Ammon's horn (tissue), 1 donor: ENCODE measurements around the gene FXYD7.
"Not testable (repeated sequence)": the region's sequence is repeated elsewhere in the genome, so short reads cannot be mapped to it uniquely, and the experiment has no call there.

Experiments
- DNase-seq: peaks from one replicate; pipeline ENCODE4 v3.0.0-alpha.2; 2016; ENCODE audit warnings: low spot score

Gene FXYD7, protein sequence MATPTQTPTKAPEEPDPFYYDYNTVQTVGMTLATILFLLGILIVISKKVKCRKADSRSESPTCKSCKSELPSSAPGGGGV

DNA sequence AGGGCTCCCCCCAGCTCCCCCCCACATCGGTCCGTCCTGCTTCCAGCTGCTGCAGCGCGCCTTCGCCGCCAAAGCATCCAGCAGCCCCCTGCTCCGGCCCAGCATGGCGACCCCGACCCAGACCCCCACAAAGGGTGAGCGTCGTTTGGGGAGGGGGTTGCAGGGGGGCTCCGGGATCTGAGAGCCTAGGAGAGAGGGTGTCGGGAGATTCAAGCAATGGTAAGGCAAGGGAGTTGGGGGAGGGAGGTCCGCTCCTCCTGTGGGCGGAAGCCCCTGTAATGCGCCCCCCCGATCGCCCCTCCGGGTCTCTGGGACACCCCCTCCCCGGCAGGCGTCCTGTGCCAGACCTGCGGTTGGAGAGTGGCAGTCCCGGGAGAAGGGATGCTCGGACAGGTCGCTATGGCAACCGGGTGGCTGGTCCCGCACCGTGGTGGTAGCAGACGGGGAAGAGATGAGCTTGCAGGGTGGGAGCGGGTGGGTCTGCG is at the start of gene FXYD7:
Gene FXYD7 (plus strand): TSS at position 25 of the 485 bp plus-strand sequence. CDS start 79 bp downstream, at position 104.
- no peak for DNase-seq

DNA sequence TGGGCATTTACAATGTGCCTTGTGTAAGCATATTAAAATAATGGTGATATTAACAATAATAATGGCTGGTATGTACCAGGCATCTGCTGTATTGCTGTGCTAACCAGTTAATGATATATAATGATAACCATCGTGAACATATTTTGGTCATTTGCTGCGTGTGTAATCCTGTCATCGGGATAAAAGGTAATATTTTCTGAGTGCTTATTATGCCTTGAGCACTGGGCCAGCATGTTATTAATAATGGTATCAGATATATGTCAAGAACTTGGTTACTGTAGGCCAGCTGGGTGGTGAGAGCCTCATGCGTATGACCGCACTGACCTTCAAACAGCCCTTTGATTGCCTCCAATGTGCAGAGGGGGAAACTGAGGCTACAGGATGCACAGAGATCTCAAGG is 49.6 kb upstream of the FXYD7 start:
- no peak for DNase-seq

DNA sequence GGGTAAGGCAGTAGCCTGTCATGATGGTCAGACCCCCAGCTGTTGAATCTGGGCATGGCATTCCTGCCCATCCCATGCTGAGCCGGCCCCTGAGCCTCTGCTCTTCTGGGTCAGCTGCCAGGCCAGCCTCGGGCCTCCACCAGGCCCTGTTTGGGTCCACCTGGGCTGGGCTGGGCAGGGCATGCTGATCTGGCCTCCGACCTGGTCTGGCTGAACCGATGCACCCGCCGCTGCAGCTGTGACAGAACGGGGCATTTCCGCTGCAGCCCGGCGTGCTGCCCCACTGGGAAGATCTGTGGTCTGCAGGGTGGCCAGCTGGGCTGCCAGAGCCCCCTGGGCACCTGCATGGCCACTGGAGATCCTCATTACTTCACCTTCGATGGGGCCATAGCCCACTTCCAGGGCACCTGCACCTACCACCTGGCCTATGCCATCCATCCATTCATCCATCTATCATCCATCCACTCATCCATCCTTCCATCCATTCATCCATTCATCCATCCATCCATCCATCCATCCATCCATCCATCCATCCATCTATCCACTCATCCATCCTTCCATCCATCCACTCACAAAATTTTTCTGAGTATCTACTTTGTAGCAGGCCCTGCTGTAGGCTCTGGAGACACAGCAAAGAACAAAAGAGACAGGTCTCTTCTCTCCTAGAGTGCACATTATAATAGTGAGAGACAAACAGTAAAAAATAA is 49.0 kb upstream of the FXYD7 start:
- DNase-seq, result no peak

DNA sequence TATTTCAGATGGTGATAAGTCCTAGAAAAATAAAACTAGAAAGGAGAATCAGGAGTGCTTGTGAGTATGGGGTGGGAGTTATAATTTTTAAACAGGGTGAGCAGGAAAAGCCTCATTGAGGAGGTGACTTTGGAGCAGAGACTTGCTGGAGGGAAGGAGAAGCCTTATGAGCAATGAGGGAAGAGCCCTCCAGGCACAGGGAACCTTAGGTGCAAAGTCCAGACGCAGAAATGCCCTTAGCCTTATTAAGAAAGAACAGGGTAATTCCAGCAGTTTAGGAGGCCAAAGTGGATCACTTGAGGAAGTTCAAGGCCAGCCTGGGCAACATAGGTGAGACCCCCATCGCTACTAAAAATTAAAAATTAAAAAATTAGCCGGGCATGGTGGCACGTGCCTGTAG is 48.4 kb upstream of the FXYD7 start:
- no peak for DNase-seq

DNA sequence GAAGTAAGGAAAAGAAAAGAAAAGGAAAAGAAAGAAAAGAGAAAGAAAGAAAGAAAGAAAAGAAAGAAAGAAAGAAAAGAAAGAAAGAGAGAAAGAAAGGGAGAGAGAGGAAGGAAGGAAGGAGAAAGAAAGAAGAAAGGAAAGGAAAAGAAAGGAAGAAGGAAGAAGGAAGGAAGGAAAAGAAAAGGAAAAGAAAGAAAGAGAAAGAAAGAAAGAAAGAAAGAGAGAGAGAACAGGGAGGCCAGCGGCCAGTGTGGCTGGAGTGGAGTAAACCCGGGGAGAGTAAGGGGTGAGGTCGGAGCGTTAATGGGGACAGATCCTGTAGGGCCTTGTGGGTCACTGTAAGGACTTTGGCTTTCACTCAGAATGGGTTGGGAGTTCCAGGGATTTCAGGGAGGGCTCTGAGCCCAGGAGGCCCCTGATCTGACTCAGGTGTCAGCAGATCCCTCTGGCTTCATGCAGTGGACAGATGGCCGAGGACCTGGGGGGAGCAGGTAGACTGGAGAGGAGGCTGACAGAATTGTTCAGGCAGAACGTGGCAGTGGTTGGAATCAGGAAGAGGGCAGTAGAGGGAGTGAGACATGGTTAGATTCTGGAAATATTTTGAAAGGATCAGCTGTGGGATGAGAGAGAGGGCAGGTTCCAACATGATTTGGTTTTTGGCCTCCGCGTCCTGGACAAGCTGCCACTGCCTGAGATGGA is 47.2 kb upstream of the FXYD7 start:
- no peak for DNase-seq

DNA sequence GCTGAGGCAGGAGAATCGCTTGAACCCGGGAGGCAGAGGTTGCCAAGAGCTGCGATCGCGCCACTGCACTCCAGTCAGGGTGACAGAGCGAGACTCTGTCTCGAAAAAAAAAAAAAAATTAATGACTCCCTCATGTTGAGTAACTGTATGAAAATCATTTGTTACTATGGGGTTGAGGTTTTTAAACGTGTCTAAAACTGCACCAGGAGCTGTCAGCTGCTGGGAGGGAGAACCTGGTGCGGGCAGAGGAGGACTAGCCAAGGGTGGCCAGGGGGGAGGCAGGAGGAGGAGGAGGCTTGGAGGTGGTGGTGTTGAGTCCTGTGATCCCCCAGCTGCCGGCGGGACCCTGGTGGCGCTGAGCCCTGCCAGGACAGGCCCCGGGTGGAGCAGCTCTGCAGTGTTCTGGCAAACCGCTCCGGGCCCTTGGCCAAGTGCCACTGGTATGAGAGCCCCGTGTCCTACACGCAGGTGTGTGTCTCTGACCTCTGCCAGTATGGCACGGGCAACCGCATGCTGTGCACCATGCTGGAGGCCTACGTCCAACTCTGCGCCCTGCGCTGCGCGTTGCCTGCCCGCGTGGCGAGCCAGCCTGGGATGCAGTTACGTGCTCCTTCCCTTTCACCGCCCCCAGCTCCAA is 44.5 kb upstream of the FXYD7 start:
- DNase-seq, result no peak

DNA sequence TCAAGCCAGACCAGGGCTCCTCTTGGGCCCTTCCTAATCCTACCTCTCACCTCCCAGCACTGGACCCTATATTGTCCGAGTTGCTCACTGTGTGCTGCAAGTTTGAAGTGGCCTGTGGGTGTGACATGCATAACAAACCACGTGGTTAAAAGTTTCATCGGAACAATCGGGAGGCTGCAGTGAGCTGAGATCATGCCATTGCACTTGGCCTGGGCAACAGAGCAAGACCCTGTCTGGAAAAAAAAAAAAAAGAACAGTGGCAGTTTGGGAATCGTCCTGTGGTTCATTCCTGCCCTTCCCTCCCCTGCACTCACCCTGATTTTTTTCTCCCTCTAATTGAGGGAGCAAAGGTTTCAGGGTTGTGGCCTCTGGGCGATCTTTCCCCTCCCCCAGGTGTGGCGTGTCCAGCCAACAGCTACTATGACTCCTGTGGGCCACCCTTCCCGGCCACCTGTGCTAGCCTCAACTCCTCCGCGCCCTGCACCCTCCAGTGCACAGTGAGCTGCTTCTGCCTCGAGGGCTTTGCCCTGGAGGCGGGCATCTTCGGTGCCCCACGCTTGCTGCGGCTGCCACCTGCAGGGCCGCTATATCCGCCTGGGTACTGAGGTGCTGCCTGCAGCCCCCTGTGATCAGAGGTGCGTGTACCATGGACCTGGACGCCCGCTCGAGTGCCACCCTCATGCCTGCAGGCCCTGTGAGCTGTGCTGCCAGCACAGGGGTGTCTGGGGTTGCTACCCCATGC is 43.7 kb upstream of the FXYD7 start:
- no peak for DNase-seq

DNA sequence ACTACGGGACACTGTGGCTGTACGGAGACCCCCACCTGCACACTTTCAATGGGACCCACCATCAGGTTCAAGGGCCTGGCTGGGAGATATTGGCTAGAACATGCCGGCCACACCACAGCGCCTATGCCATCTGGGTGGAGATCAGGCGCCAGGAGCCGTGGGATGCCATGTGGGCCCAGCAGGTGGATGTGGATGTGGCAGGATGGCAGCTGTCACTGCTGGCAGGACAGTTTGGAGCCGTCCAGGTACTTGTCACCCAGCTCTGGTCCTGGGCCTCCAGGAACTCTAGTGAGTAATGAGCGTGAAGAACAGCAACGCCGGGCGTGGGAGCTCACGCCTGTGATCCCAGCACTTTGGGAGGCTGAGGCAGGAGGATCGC is 43.2 kb upstream of the FXYD7 start:
- no peak for DNase-seq

DNA sequence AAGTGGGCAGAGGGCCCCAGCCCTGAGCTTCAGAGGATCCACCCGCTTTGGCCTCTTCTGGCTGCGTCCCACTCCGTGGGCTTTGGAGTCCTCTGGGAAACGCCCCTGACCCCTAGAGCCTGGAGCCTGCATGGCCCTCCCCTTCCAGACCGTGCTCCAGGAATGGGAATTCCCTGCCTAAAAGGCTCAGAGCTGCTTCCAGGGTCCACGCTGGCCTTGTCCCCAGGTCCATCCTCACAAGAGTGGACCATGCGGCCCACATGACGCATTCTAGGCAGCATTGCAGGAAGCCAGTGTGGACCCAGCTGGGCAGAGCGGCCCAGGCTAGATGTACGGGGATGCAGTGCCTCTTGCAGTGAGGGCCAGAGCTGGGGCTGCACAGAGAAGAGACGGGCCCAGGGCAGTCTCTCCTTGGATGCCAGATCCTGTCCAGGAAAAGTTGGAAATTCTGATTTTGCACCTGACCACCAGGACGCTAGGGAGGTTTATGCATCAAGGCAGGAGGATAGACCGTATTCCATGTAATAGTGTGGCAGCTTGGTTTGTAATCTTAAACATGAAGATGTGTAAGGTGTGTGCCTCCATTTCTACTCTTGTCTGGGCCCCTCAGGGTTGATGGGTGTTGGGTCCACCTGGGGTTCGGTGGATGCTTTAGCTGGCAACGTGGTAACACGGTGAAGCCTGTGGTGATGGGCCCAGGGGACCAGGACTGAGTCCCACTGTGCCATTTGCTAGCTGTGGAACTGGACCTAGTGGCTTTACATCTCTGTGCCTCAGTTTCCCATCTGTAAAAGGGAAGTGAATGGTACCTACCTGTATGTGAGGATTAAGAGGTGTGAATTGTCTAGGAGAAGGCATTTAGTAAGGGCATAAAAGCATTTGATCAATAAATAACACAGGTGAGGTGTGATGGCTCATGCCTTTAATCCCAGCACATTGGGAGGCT is 42.2 kb upstream of the FXYD7 start:
- no peak for DNase-seq

DNA sequence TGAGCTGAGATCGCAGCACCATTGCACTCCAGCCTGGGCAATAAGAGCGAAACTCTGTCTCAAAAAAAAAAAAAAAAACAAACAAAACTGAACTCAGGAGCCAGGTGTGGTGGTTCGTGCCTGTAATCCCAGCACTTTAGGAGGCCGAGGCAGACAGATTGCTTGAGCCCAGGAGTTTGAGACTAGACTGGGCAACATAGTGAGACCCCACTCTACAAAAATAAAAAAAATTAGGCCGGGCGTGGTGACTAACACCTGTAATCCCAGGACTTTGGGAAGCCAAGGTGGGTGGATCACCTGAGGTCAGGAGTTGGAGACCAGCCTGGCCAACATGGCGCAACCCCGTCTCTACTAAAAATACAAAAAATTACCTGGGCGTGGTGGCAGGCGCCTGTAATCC is 41.1 kb upstream of the FXYD7 start:
- not testable (repeated sequence) for DNase-seq

DNA sequence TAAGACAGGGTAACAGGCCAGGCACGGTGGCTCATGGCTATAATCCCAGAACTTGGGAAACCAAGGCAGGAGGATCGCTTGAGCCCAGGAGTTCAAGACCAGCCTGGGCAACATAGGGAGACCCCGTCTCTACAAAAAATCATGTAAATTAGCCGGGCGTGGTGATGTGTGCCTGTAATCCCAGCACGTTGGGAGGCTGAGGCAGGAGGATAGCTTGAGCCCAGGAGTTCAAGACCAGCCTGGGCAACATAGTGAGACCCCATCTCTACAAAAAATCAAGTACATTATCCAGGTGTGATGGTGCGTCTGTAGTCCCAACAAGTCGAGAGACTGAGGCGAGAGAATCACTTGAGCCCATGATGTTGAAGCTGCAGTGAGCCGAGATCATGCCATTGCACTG is 39.4 kb upstream of the FXYD7 start:
- DNase-seq, result not testable (repeated sequence)

DNA sequence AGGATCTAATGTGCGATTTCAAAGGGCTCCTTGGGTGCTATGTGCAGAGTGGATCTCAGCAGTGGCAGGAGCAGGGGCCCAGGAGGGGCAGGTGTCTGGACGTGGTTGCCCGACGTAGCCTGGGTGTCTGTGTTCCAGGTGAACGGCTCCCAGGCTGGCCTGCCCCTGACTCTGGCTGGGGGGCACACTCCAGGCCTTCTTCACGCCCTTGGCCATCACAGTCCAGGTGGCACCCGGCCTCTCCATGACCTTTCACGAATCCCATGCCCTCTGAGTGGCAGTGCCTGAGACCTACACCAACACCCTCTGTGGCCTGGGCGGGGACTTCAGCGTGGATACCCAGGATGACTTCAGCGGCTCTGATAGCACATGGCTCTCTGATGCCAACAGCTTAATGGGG is 38.7 kb upstream of the FXYD7 start:
- DNase-seq, result no peak

DNA sequence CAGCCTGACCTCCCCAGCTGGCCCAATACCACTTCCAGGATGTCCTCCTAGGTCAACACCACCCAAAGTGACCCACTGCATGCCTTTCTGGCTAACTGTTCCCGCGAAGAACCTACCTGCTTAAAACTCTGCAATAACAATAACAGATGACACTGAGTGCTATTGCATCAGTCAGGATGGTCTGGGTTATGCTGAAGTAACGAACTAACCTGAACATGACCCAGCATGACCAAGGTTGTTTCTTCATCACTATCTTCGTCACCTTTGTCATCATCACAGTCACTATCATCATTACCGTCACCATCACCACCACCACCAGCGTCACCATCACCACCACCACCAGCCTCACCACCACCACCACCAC is 38.0 kb upstream of the FXYD7 start:
- no peak for DNase-seq

DNA sequence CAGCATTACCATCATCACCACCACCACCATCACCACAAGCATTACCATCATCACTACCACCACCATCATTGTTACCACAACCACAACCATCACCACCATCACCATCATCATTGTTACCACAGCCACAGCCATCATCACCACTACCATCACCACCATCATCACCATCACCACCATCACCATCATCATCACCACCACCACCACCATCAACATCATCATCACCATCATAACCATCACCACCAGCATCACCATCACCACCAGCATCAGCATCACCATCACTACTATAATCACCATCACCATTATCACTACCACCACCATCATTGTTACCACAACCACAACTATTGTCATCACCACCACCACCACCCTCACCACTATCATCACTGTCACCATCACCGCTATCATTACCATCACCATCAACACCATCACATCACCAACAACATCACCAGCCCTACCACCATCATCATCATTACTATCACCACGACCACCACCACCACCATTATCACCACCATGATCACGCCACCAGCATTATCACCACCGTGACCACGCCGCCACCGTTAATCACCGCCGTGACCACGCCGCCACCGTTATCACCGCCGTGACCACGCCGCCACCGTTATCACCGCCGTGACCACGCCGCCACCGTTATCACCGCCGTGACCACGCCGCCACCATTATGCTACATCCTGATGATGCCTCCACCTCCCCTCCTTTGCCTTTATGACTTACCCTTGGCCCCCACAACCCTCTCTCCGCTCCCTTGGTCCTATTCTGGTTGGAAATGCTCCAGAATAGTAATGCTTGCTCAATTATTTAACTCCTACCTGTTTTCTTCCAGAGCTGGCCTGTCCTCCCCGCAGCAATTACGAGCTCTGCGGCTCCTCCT is 37.4 kb upstream of the FXYD7 start:
- DNase-seq, result no peak

DNA sequence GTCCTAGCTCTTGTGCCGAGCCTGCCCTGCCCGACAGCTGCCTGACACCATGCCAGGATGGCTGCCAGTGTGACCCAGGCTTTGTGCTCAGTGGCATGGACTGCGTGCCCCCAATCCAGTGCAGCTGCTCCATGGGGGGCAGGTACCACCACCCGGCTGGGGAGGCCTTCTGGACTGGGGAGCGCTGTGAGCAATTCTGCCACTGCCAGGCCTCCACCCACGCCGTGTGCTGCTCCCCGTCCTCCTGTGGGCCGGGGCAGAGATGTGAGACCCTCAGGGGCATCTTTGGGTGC is 36.8 kb upstream of the FXYD7 start:
- peak; percentile 93 for DNase-seq

DNA sequence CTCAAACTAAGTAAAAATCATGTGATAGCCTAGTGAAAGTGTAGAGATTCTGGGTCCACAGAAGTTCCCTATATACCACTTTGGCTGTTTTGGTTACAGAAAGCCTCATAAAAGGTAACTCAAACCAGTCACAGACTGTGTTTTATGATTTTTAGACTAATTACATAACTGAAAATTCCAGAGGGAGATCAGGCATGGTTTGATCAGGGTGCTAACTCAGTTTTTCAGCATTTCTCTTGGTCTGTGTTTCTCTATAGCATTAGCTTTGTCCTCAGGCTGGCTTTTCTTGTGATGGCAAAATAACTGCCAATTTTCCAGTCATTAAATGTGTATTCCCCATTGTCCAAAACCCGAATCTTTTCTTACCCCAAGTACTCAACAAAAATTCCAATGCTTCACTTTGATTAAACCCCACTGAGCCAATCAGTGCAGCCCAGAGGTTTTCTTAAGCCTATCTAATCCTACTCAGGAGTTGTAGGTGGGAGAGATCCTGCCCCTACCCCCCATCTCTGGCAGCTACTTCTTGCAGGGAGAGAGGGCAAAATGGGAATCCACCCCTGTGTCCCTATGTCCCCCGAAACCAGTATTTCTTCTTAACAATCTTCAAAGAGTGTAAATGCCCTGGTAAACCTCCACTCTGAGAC is 36.0 kb upstream of the FXYD7 start:
- DNase-seq, result no peak

DNA sequence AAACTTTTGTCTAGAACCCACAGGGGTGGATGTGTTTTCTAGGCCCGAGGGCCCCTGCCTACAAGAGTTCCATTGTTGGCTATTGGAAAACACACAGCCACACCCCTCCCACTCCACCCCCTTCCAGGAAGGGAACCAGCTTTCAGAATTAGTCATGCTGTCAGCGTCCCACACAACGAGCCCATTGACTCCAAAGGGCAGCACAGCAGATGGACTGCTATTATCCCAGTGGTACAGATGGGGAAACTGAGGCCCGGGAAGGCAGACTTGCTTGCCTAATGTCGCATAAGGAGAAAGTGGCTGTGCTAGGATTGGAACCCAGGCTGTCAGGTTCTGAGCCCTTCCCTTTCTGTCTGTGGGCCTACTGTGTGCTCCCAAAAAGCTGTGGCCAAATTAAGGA is 35.5 kb upstream of the FXYD7 start:
- DNase-seq, result peak; percentile 95

DNA sequence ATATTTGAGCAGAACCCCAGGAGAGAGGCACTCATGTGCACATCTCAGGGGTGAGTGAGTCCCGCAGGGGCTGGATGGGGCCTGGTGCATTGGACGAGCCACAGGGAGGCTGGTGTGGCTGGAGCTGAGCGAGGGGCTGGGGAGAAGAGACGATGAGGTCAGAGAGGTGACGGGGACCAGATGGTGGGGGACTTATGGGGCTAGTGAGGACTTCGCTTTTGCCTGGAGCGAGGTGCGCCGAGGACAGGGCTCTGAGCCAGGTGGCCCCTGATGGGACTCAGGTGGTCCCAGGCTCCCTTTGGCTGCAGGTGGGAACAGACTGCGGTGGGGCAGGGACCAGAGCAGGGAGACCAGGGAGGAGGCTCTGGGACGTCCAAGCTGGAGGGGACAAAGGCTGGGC is 34.3 kb upstream of the FXYD7 start:
- no peak for DNase-seq

DNA sequence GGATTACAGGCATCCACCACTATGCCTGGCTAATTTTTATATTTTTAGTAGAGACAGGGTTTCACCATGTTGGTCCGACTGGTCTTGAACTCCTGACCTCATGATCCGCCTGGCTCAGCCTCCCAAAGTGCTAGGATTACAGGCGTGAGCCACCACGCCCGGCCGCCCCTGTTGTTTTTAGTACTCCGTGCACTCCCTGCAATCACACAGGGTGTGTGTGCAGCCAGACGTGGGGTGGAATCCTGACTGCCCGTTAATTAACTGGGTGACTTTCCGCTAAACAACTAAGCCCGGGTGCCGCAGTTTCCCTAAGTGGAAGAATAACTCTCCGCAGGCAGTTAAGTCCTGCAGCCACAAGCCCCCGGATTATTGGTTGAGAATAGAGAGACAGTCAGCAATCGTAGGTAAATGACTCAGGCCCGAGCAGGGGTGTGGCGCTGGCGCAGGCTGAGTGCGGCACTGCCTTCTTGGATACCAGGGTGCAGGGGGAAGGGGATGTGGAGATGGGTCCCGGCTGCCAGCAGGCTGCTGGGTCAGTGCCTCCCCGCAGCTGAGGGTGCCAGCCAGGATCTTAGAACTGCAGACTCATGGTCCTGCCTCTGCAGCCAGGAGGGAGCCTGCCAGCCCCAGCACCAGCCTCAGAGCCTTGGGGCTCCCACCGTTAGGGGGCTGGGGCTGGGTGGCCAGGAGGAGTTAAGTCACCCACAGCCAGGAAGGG is 33.5 kb upstream of the FXYD7 start:
- peak; percentile 78 for DNase-seq
